Measurements from ENCODE around the gene GIGYF2.
"Not testable (repeated sequence)": the region's sequence is repeated elsewhere in the genome, so short reads cannot be mapped to it uniquely, and the experiment has no call there.

GIGYF2 gene

GRCh38 chr2:232687382-232688160 lies 9.6 kb upstream of the GIGYF2 start:
- DNase-seq (ENCODE audit: low read depth in 1 of 2, low spot score in 1 of 2) = no peak

GRCh38 chr2:232688201-232688600 lies 8.9 kb upstream of the GIGYF2 start:
- DNase-seq (ENCODE audit: low read depth in 1 of 2, low spot score in 1 of 2) = no peak

- DNase-seq (ENCODE audit: low read depth in 1 of 2, low spot score in 1 of 2) = no peak
These were observed 7.8 kb upstream of the GIGYF2 start for GRCh38 chr2:232689152-232689910.

- DNase-seq (ENCODE audit: low read depth in 1 of 2, low spot score in 1 of 2) = not testable (repeated sequence)
These were observed 6.0 kb upstream of the GIGYF2 start for GRCh38 chr2:232691117-232691516.

GRCh38 chr2:232693344-232693743 lies 3.8 kb upstream of the GIGYF2 start:
- DNase-seq (ENCODE audit: low read depth in 1 of 2, low spot score in 1 of 2) = no peak

- DNase-seq (ENCODE audit: low read depth in 1 of 2, low spot score in 1 of 2) = no peak
These were observed 497 bp upstream of the GIGYF2 start for GRCh38 chr2:232696609-232697058.

- DNase-seq (ENCODE audit: low read depth in 1 of 2, low spot score in 1 of 2) = no peak
These were observed 628 bp downstream of the GIGYF2 start for GRCh38 chr2:232697807-232698110.

- DNase-seq (ENCODE audit: low read depth in 1 of 2, low spot score in 1 of 2) = no peak
These were observed 1.5 kb downstream of the GIGYF2 start for GRCh38 chr2:232698556-232699091.

GRCh38 chr2:232699110-232699509 lies 2.0 kb downstream of the GIGYF2 start:
- no peak for DNase-seq (ENCODE audit: low read depth in 1 of 2, low spot score in 1 of 2)

- DNase-seq (ENCODE audit: low read depth in 1 of 2, low spot score in 1 of 2) = no peak
These were observed 3.0 kb downstream of the GIGYF2 start for GRCh38 chr2:232700154-232700553.

- no peak for DNase-seq (ENCODE audit: low read depth in 1 of 2, low spot score in 1 of 2)
These were observed 9.9 kb downstream of the GIGYF2 start for GRCh38 chr2:232707076-232707475.

GRCh38 chr2:232713505-232713904 lies 16.4 kb downstream of the GIGYF2 start:
- DNase-seq (ENCODE audit: low read depth in 1 of 2, low spot score in 1 of 2) = no peak

GRCh38 chr2:232714969-232715368 lies 17.8 kb downstream of the GIGYF2 start:
- DNase-seq (ENCODE audit: low read depth in 1 of 2, low spot score in 1 of 2) = no peak

GRCh38 chr2:232720056-232720455 lies 22.9 kb downstream of the GIGYF2 start:
- DNase-seq (ENCODE audit: low read depth in 1 of 2, low spot score in 1 of 2) = not testable (repeated sequence)

- no peak for DNase-seq (ENCODE audit: low read depth in 1 of 2, low spot score in 1 of 2)
These were observed 24.1 kb downstream of the GIGYF2 start for GRCh38 chr2:232721261-232721660.

- no peak for DNase-seq (ENCODE audit: low read depth in 1 of 2, low spot score in 1 of 2)
These were observed 24.8 kb downstream of the GIGYF2 start for GRCh38 chr2:232721882-232722281.

- DNase-seq (ENCODE audit: low read depth in 1 of 2, low spot score in 1 of 2) = no peak
These were observed 25.9 kb downstream of the GIGYF2 start for GRCh38 chr2:232723027-232723426.

GRCh38 chr2:232728785-232729184 lies 31.7 kb downstream of the GIGYF2 start:
- DNase-seq (ENCODE audit: low read depth in 1 of 2, low spot score in 1 of 2) = no peak

GRCh38 chr2:232731470-232731869 lies 34.3 kb downstream of the GIGYF2 start:
- no peak for DNase-seq (ENCODE audit: low read depth in 1 of 2, low spot score in 1 of 2)

- DNase-seq (ENCODE audit: low read depth in 1 of 2, low spot score in 1 of 2) = no peak
These were observed 44.2 kb downstream of the GIGYF2 start for GRCh38 chr2:232741294-232741693.

- no peak for DNase-seq (ENCODE audit: low read depth in 1 of 2, low spot score in 1 of 2)
These were observed 44.8 kb downstream of the GIGYF2 start for GRCh38 chr2:232741972-232742371.

- DNase-seq (ENCODE audit: low read depth in 1 of 2, low spot score in 1 of 2) = no peak
These were observed 47.8 kb downstream of the GIGYF2 start for GRCh38 chr2:232744963-232745362.

All from activated T-helper 1 cell treated with anti-CD3 and anti-CD28 coated beads, Interleukin-2, amount 50 U/mL, for 16 hours (primary cell).